Lung (tissue), 12 donors: ENCODE data around the gene HSD11B1. TPM values are rescaled to one million over a fixed set of nuclear protein-coding genes. Genes with fewer than 3 reads are reported as not detected.

Source experiments
- ATAC-seq: fragments of 200-7000 bp; cut with Tn5 transposase; one replicate; pipeline ENCODE4 v1.9.1; 2020; ENCODE audit warnings: moderate number of reproducible peaks; ENCODE audit not compliant: insufficient read depth, low FRiP score
- DNase-seq, 3 donors: peaks; one replicate each; pipeline ENCODE4 v3.0.0-alpha.2; 2013 to 2017
- H3K27ac ChIP-seq, 2 donors: one replicate each; pipeline ENCODE4 v1.5.1; 2013; ENCODE audit warnings: mild to moderate bottlenecking in 2 of 2, moderate library complexity in 2 of 2, control low read depth in 1 of 2, inconsistent platforms in 1 of 2, low read depth in 1 of 2, low read length in 1 of 2
- H3K27me3 ChIP-seq, 3 donors: one replicate each; pipeline ENCODE4 v1.5.1; 2013; ENCODE audit warnings: low read length in 2 of 3; ENCODE audit not compliant: control insufficient read depth in 3 of 3, insufficient read depth in 3 of 3
- H3K36me3 ChIP-seq, 4 donors: one replicate each; pipeline ENCODE4 v1.5.1; 2013; ENCODE audit warnings: low read length in 4 of 4, mild to moderate bottlenecking in 1 of 4, moderate library complexity in 1 of 4; ENCODE audit not compliant: control insufficient read depth in 4 of 4, insufficient read depth in 4 of 4
- H3K4me1 ChIP-seq, 5 donors: one replicate each; pipeline ENCODE4 v1.5.1; 2013; ENCODE audit warnings: low read length in 5 of 5, mild to moderate bottlenecking in 2 of 5, moderate library complexity in 1 of 5; ENCODE audit not compliant: control insufficient read depth in 5 of 5, insufficient read depth in 5 of 5
- H3K4me3 ChIP-seq: one replicate; pipeline ENCODE4 v1.5.1; 2013; ENCODE audit warnings: mild to moderate bottlenecking, control low read depth, moderate library complexity
- H3K9ac ChIP-seq, 2 donors: one replicate each; pipeline ENCODE4 v1.5.1; 2013; ENCODE audit warnings: low read length in 2 of 2, control low read depth in 1 of 2; ENCODE audit not compliant: insufficient read depth in 1 of 2
- H3K9me3 ChIP-seq, 4 donors: one replicate each; pipeline ENCODE4 v1.5.1; 2013; ENCODE audit warnings: low read length in 3 of 4, mild to moderate bottlenecking in 1 of 4, moderate library complexity in 1 of 4; ENCODE audit not compliant: control insufficient read depth in 4 of 4, insufficient read depth in 3 of 4
- WGBS, 2 donors: extraction: QIAGEN DNeasy Blood & Tissue Kit; methylation state at CpG; one replicate each; pipeline ENCODE4 v1.1.7; 2013; 5-methylcytosine and 5-hydroxymethylcytosine counted together
- polyA plus RNA-seq, 2 donors: library from polyadenylated mRNA; stranded (reverse); fragments of 200-250 nt; gene quantifications; one replicate each; pipeline ENCODE4 v1.2.1, GENCODE V29; 2013
- total RNA-seq, 2 donors: library from RNA; depleted of rRNA in 1 of 2; stranded (reverse); fragments of >200 nt in 1 of 2; gene quantifications; one replicate each; pipeline ENCODE4 v1.2.1, GENCODE V29; 2014 to 2021
- TF ChIP-seq, protein P1 (sequence below): IDR thresholded peaks from 2 replicates; pipeline ENCODE4 v1.5.1; 2012; ENCODE audit warnings: mild to moderate bottlenecking; ENCODE audit errors: control extremely low read depth, extremely low read depth
- donor health status: control.
- donor health status: control.
- donor health status: Bipolar disorder and iron deficiency.
- donor health status: healthy.
- donor health status: DM: yes; HTN: yes; CAD: no.

HSD11B1 gene
- total and polyA plus RNA-seq, 4 donors = 6.5 to 74.6 (median 25.4) TPM

DNA sequence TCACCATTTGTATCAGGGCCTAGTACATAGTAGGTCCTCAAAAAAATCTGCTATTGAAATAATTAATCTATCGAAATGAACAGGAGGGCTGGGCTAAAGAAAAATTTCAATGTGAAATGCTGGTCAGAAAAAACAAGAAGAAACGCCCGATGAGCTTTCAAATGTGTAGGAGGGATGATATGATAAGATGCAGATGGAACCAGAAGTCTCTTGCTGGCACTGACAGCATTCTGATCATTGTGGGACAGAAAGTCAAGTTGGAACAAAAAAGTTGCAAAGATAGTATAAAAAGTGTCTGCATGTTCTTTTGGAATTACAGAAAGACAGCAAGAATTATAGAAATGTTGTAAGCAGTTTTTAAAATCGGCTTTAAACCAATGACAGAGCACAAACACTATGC is 18.3 kb upstream of the HSD11B1 start:
- ATAC-seq (no peak), DNase-seq (peak in 2 of 3 donors; percentile 55 to 68)
- peaks cover 4 to 31% (median 18%) of the 10 kb centered on the region in 5 donors for H3K4me1 ChIP-seq
- H3K4me3 ChIP-seq = no peak overlapping the region
- TF ChIP-seq, protein P1, sequence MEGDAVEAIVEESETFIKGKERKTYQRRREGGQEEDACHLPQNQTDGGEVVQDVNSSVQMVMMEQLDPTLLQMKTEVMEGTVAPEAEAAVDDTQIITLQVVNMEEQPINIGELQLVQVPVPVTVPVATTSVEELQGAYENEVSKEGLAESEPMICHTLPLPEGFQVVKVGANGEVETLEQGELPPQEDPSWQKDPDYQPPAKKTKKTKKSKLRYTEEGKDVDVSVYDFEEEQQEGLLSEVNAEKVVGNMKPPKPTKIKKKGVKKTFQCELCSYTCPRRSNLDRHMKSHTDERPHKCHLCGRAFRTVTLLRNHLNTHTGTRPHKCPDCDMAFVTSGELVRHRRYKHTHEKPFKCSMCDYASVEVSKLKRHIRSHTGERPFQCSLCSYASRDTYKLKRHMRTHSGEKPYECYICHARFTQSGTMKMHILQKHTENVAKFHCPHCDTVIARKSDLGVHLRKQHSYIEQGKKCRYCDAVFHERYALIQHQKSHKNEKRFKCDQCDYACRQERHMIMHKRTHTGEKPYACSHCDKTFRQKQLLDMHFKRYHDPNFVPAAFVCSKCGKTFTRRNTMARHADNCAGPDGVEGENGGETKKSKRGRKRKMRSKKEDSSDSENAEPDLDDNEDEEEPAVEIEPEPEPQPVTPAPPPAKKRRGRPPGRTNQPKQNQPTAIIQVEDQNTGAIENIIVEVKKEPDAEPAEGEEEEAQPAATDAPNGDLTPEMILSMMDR = no peak
- H3K27me3 ChIP-seq = no peaks in the 10 kb centered on the region
- H3K9me3 ChIP-seq = no peaks in the 10 kb centered on the region
- H3K36me3 ChIP-seq = no peaks in the 10 kb centered on the region
- H3K9ac ChIP-seq = no peak overlapping the region
- no peak overlapping the region for H3K27ac ChIP-seq
- 72 to 84% methylated on average over 4 of the region's 4 CpGs for WGBS, 2 donors

DNA sequence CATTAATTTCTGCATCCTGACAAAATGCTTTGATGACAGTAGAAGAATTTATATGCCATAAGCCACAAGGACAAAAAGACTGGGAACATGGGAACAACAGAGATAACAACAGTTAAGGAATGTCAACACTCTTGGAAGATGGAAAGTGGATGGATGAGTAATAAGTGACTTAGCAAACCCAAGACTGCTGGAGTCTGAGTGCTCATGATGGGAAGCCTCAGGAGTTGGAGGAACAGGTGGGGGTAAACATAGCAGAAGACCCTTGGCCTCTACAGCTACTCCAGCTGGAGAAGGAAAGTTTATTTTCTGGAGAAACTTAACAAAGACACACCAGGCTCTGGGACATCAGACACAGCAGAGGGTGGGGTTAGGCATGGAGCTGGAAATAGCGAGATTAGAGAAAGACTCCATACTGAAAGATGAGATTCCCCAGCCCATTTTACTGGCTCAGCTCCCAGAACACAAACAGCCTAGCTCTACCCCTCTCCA is 15.9 kb upstream of the HSD11B1 start:
- Histone ChIP-seq H3K27me3 (no peaks in the 10 kb centered on the region), H3K9ac (no peak overlapping the region), H3K36me3 (no peaks in the 10 kb centered on the region), H3K4me1 (peaks cover 4 to 38% (median 21%) of the 10 kb centered on the region in 5 donors), H3K27ac (peak overlapping the region in 1 of 2 donors; percentile 67), H3K9me3 (no peaks in the 10 kb centered on the region), H3K4me3 (no peak overlapping the region)
- TF ChIP-seq, protein P1 = no peak
- DNase-seq = peak in 2 of 3 donors; percentile 68 to 75
- no peak for ATAC-seq
- WGBS, 2 donors = 63 to 88% methylated on average over 1 of the region's 1 CpG

DNA sequence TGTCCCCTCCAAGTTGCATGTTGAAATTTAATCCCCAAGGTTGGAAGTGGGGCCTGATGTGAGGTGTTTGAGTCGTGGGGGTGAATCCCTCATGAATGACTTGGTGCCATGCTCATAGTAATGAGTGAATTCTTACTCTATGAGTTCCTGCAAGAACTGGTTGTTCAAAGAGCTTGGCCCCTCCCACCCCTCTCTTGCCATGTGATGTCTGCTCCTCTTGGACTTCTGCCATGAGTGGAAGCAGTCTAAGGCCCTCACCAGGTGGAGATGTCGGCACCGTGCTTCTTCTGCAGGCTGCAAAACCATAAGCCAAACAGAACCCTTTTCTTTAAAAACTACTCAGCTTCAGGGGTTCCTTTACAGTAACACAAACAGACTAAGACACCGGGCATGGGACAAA is 15.2 kb upstream of the HSD11B1 start:
- H3K9me3 ChIP-seq = no peaks in the 10 kb centered on the region
- TF ChIP-seq, protein P1 = no peak
- peak in 1 of 3 donors; percentile 12 for DNase-seq
- no peaks in the 10 kb centered on the region for H3K36me3 ChIP-seq
- no peak overlapping the region for H3K9ac ChIP-seq
- H3K27me3 ChIP-seq = peaks cover 0 to 4% (median 0%) of the 10 kb centered on the region in 3 donors
- no peak for ATAC-seq
- H3K27ac ChIP-seq = peak overlapping the region in 1 of 2 donors; percentile 67
- 60 to 64% methylated on average over 4 of the region's 4 CpGs for WGBS, 2 donors
- H3K4me1 ChIP-seq = peaks cover 4 to 38% (median 21%) of the 10 kb centered on the region in 5 donors
- no peak overlapping the region for H3K4me3 ChIP-seq

DNA sequence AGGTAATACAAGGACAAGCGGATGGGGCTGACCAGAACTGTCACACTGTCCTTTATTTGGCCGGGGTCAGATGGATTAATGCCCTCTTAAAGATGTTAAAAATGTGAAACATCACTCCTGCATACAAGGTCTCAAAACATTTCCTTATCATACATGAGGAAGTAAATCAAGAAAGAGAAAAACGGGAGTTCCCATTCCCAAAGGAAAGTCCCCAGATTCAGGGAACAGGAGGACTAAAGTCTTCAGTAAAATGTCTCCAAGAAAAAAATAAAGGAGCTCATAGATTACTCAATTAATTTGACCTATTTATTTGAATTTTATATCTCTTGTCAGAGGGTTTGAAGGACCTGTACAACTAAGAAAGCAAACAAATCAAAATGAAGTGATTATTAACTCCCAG is 13.4 kb upstream of the HSD11B1 start:
- Histone ChIP-seq H3K9ac (no peak overlapping the region), H3K27me3 (peaks cover 0 to 4% (median 0%) of the 10 kb centered on the region in 3 donors), H3K4me1 (peaks cover 4 to 30% (median 21%) of the 10 kb centered on the region in 5 donors), H3K4me3 (no peak overlapping the region), H3K9me3 (no peaks in the 10 kb centered on the region), H3K27ac (no peak overlapping the region), H3K36me3 (no peaks in the 10 kb centered on the region)
- WGBS, 2 donors = 60 to 71% methylated on average over 3 of the region's 3 CpGs
- ATAC-seq (no peak), DNase-seq (no peak)
- TF ChIP-seq, protein P1 = no peak
